ENCODE results near the gene CCDC24.
A peak's percentile ranks its signal among the peaks of the same experiment; 100 is the strongest.

The CCDC24 gene

DNA sequence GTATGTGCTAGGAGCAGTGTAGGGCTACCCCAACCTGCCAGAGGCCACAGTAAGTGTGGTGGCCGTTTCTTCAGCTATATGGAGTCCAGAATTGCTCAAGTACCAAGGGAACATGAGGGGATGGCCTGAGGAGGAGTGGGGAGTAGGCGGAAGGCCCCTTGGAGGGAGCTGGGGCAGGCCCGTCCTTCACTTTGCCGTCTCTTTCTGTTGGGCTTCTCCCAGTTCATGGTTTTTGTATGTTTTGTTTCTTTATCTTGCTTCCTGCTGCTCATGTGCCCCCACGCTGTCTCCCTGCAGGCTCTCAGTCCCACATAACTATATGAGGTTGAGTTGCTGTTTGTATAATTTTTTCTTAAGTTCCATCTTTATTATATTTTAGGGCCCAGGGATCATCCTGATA lies 27.5 kb upstream of the CCDC24 start:
- no peak for DNase-seq

DNA sequence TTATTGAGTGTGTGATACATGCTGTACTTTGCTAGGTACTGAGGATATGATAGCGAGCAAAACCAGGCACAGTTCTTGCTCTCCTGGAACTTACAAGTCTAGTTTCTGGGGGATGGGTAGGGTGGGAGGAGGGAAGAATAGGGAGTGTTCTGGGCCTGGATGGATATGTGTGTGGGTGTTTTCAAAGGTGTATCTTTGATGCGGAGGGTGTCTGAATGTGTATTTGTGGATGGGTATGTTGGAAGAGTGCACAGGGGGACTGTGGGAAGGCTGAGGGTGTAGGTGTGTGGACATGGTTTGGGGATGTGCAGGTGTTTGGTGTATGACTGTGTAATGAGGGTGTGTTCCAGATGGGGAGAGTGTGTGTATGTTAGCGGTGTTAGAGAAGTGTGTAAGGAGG lies 26.1 kb upstream of the CCDC24 start:
- DNase-seq = no peak

DNA sequence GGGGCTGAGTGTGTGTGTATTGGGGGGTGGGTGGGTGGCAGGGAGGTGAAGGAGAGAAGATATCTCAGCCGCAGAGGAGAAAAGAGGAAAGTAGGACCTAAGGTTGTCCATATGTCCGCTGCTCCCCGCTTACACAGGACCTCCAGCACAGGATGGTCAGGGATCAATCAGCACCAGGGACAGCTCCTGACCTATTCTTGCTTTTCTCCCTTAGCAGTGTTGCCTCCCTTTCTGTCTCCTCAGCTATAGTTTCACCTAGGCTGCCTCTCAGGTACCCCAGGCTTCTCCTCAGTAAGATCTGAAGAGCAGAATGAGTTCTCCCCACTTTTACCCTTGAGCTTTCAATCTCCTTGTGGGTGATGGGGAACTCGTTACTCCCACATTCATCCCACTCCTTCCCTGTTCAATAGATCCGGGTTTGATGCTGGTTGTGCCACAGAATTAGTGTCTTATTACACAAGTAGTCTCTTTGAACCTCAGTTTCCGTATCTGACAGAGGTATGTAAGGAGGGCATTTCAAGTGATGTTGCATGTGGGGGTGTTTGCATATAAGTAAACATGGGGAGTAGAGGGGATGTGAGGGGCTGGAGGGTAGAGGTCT lies 23.0 kb upstream of the CCDC24 start:
- peak in 1 of 2 donors; percentile 38 for DNase-seq

DNA sequence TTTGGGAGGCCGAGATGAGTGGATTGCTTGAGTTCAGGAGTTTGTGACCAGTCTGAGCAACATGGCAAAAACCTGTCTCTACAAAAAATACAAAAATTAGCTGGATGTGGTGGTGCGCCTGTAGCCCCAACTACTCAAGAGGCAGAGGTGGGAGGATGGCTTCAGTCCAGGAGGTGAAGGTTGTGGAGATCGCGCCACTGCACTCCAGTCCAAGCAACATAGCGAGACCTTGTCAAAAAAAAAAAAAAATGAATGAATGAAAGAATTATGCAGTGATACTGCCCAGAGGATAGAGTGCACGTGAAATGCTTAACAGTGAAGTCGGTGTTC lies 22.0 kb upstream of the CCDC24 start:
- no peak for DNase-seq

DNA sequence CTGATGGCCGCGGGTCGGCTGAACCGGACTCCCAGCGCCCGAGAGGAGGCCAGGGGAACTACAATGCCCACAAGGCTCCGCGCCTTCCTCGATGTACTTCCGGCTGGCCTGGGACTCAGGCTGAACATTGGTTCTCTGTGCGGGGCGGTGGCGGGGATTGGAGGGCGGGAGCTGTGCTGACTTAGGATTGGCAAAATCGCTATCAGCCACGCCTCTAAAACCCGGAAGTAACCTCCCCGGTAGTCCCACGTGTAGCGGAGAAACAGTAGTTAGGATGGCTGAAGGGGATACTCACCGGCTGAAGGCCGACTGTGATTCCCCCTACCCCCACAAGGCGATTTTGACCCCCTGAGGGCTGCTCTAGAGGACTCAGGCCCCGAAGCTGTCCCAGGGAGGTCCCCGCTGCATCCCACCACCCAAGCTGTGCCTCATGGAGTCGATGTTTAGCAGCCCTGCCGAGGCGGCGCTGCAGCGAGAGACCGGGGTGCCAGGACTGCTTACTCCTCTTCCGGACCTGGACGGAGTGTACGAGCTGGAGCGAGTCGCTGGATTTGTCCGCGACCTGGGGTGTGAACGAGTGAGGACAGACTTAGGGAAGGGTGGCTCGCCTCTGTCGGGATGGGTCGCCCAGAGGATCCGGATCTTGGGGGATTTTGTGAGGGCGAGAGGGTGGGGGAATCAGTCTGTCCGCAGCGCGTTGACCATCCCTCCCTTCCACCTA lies 21.5 kb upstream of the CCDC24 start, which contains the start of gene DPH2:
Gene DPH2 (plus strand): TSS at position 265 of the 721 bp plus-strand sequence. CDS start 166 bp downstream, at position 431.
- peak; percentile 96 to 97 for DNase-seq

DNA sequence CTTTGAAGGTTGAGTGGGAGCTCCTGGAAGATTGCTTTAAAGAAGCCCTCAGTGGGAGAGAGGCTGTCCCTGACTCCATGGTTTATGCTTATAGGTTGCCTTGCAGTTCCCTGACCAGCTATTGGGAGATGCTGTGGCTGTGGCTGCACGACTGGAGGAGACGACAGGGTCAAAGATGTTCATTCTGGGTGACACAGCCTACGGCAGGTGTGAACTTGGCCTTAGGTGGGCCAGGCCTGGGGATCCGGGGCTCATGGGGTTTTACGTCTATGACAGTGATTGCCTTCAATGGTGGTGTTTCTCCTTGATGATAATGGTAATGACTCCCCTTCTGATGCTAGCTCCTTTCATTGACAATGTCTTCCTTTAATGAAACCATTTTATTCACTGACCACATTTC lies 20.9 kb upstream of the CCDC24 start:
- no peak for DNase-seq

DNA sequence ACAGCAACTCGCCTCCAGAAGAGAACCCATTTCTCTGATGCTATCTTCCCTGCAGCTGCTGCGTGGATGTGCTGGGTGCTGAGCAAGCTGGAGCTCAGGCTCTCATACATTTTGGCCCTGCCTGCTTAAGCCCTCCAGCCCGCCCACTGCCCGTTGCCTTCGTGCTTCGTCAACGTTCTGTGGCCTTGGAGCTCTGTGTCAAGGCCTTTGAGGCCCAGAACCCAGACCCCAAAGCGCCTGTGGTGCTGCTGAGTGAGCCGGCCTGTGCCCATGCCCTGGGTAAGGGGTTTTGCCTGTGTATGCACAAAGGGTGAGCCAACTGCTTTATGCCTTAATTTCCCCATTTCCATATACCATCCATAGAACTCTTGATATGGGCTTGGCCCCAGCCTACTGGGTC lies 20.5 kb upstream of the CCDC24 start:
- no peak for DNase-seq

DNA sequence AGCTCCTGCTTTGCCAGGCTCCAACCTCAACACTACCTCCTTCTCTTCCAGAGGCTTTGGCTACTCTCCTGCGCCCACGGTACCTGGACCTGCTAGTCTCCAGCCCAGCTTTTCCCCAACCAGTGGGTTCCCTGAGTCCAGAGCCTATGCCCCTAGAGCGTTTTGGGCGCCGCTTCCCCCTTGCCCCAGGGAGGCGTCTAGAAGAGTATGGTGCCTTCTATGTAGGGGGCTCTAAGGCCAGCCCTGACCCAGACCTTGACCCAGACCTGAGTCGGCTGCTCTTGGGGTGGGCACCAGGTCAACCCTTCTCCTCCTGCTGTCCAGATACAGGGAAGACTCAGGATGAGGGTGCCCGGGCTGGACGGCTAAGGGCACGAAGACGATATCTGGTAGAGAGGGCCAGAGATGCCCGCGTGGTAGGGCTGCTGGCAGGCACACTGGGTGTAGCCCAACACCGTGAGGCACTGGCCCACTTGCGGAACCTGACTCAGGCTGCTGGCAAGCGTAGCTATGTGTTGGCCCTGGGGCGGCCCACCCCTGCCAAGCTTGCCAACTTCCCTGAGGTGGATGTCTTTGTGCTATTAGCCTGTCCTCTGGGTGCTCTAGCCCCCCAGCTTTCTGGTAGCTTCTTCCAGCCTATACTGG lies 19.9 kb upstream of the CCDC24 start:
- no peak for DNase-seq

DNA sequence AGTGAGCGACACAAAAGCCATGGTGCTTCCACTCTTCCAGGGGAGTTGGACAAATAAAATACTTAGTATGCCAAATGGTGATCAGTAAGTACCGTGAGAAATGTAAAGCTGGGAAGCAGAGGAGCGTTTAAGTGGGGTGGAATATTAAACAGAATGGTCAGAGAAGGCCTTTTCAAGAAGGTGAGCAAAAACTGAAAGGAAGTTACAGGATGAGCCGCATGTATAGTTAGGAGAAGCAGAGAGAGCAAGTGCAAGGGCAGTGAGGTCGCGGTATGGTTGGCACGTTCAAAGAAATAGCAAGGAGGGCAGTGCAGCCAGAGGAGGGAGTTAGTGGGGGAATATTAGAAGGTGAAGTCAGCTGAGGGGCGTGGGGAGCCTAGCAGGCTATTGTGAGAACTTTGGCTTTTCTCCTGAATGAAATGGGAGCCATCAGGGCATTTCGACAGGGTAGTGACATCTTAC lies 17.4 kb upstream of the CCDC24 start:
- no peak for DNase-seq

DNA sequence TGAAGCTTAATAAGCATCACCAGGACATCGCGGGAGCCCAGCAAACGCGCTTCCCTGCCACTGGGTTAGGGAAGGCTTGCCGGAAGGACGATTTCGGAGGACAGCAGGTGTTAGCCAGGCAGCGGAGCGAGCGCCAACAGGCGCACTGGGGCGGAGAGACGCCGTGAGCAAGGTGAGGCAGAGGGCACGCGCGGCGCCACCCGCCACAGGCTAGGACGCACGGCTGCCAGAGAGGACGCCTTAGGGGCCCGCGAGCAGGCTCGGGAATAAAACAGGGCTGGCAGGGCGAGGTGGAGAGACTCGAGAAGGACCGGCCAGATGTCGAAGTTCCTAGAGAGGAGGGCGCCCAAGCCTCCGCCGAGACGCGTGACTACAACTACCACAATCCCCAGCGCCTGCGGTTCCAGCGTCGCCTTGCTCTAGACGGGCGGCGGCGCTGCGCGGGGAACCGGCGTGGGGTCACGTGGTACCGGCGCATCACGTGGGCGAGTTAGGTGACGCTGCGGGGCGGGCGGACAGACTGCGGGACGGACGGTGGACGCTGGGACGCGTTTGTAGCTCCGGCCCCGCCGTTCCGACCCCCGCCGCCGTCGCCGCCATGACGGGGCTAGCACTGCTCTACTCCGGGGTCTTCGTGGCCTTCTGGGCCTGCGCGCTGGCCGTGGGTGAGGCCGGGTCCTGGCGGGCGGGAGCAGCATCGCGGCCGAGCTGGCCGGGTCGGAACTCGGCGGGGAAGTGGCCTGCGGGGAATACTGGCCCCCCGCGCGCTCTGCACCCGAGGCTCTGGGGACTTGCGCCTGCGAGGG lies 16.8 kb upstream of the CCDC24 start, which contains the start of gene ATP6V0B:
Gene ATP6V0B (plus strand): TSS at position 518 of the 806 bp plus-strand sequence. CDS start 81 bp downstream, at position 599.
- DNase-seq = peak; percentile 93 to 97

DNA sequence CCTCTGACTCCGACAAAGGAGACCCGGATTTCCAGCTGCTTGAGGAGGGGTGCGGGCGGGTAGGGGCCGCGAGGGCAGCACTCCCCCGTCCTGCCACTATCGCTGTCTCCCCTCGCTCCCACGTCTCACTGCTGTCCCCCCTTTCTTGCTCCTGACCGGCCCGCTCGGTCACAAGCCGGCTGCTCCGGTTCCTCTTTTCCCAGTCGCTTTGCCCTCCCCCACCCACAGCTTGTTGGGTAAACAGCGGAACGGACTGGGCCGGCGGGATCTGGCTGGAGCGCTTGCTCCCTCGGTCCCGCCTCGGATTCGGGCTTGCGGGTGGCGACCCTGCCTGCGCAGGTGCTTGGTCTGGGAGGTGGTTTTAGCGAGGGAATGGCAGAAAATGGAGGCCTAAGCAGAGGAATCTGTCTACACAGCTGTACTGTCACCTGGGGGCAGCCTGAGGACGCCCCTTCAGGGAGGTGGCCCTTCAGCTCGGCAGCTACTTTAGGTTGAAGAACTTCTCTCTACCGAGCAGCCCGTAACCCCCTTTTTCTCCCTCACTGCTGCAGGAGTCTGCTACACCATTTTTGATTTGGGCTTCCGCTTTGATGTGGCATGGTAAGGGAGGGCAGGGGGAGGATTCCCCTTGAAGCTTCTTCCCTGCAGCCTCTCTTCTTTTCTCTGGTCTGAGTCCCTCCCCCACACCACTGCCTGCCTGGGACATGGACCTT lies 16.0 kb upstream of the CCDC24 start:
- peak; percentile 80 to 86 for DNase-seq

DNA sequence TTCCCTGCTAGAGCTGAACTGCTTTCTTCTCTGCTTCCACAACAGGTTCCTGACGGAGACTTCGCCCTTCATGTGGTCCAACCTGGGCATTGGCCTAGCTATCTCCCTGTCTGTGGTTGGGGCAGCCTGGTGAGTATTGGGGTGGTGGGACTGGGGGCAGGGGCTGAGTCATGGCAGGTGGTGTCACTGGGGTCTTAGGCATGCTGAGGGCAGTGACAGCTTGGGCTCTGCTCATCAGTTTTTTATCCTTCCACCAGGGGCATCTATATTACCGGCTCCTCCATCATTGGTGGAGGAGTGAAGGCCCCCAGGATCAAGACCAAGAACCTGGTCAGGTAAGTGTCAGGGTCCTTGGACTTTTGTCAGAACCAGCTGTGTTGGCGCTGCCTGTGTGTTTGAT lies 15.4 kb upstream of the CCDC24 start:
- DNase-seq = no peak

DNA sequence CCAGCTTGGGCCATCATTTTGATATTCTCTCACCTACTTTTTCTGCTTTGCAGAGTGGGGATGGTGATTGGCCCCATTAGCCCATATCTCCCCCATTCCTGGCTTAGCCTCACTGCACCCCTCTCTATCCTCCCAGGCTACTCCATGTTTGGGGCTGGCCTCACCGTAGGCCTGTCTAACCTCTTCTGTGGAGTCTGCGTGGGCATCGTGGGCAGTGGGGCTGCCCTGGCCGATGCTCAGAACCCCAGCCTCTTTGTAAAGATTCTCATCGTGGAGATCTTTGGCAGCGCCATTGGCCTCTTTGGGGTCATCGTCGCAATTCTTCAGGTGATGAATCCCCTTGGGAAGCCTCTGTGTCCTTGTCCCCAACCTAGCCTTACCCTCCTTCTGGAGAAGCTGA lies 14.5 kb upstream of the CCDC24 start:
- DNase-seq = no peak

DNA sequence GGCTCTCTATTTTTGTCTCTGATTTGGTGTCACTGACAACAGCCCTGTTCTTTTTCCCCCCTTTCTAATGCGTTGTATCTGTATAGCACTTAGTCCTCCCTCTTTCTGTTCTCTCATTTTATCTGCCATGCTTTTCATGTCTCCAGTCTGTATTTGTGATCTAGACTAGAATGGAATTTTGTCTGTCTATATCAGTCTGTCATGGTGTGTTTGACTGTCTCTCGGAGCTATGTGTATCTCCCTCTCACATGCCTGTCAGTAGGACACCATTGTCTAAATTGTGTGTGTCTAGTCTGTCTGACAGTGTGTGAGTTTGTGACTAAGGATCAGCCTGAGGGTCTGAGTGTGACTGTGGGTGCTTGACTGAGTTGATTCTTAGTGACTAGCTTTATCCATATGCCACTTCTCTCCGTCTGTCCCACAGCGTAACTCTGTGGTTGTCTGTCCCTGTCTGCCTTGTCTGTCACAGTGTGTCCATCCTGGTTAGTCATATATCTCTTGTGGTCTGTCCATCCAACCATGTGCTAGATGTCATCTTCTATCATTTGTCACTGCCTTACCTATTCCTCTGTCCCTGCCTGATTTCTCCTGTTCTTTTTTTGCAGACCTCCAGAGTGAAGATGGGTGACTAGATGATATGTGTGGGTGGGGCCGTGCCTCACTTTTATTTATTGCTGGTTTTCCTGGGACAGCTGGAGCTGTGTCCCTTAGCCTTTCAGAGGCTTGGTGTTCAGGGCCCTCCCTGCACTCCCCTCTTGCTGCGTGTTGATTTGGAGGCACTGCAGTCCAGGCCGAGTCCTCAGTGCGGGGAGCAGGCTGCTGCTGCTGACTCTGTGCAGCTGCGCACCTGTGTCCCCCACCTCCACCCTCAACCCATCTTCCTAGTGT lies 13.8 kb upstream of the CCDC24 start:
- no peak for DNase-seq

DNA sequence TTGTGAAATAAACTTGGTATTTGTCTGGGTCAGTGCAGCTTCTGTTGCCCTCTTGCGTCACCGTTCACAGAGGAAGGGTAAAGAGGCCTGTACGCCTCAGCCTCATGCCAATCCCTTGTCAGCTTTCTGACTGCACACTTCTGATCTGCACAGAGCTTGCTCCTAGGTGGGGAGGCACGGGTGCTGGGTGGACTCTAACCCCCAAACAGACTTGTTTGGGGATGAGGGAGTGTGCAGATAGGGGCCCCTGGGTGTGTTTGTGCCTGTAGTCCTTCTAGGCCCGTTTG lies 13.2 kb upstream of the CCDC24 start:
- no peak for DNase-seq

DNA sequence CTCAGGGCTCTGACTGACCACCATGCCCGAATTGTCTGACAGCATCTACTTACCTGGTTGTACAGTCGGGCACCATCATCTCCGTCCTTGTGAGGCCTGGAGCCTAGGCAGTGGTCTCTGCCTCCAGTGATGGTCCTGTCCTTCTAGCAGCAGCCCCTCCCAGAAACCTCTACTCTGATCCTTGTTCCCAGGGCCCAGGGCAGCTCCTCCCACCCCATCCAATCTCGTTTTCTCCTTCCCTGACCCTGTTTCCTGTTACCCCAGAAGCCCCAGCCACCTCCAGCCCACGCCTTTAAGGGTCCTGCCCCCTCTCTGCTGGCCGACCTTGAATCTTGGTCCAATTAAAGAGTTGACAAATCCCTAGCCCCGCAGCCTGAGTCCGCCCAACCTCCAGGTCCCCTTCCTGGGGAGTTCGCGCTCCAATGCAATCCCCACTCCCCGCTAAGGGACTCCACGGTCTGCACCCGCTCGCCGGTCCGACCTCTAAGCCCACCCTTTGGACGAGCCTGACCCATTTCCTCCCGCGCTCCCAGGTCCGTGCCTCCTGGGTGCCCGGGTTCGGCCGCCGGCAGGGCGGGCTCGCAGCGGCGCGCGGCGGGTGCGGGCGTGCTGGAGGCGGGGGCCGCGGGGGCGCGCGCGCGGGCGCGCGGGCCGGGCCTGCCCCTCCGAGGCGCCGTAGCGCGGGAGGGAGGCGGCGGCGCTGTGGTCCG lies 12.7 kb upstream of the CCDC24 start, which contains the start of gene B4GALT2:
Gene B4GALT2 (plus strand): TSS at position 660 of the 710 bp plus-strand sequence. CDS start 1,951 bp downstream, outside the sequence.
- DNase-seq = no peak

DNA sequence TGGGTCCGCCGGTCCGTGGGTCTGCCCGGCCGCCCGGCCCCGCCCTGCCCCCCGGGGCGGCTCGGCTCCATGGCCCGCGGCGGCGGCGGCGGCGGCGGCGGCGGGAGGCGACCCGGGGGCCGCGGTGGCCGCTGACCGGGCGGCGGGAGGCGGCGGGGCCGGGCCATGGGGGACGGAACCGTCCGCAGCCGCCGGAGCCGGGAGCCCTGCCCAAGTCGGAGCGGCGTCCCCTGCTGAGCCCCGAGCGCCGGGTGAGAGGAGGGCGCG lies 12.2 kb upstream of the CCDC24 start:
- no peak for DNase-seq

DNA sequence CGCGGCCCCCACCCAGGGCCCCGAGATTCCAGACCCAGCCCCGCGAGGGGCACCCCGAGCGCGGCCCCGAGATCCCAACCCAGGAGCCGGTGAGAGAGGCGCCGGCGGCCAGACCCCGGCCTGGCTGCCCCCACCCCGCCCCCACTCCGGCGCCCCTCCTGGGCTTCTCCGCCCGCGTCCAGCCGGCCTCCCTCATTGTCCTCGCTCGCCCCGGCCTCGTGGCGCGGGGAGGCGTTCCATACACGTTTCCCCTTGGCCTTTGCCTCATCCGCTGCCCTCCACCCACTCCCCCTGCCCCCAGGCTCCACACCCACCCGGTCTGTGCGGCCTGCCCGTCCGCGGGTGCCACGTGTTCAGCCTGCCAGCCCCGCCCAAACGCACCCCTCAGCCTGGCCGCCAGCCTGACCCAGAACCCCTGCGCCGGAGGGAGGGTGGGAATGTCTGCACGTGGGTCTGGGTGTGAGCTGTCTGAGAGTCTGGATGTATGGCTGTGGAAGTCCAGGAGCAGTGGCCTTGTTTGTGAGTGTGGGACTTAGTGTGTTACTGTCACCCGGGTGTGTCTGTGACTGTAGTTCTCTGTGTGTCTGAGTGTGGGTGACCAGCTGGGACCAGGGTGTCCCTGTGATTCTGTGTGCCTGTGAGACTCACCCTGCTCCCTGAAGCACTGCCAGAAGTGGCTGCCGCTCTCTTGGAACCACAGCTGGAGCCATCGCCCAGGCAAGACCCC lies 11.7 kb upstream of the CCDC24 start:
- peak in 1 of 2 donors; percentile 23 for DNase-seq

DNA sequence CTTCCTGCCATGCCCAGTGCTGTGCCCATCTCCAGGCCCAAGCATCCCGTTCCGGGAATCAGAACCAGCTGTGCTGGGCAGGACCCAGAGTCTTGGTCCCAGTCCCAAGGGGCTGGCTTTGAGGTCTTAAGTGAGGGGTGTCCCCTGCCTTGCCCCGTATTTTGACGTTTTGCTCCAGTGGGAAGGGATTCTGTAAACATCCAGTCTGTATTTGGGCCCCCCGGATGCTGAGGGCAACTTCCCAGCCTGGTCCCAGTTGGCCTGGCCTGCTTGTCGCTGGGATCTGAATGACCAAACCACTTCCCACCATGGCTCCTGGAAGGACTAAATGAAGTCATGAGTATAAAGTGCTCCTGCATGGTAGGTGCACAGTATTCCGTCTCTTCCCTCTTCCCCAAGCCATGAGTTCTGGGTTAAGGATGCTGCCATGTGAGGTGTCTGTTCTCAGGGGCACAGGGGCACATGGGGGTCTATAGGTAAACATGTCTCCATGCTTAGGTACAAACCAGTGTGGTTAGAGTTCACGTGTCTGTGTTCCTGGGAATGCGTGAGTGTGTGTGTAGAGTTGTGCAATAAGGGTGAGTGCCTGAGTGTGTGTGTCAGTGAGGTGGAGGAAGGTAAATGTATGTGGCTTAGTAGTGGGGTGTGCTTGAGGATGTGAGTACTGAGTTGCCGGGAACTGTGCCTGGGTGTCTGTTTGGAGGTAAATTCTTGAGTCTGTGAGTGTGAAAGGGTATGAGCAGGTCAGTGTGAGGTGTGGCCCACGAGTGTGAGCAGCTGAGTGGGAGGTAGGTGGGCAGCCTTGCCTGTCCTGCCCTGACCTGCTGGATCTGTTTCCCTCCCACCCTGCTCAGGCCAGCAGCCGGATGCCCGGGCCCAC lies 10.9 kb upstream of the CCDC24 start:
- DNase-seq = no peak

DNA sequence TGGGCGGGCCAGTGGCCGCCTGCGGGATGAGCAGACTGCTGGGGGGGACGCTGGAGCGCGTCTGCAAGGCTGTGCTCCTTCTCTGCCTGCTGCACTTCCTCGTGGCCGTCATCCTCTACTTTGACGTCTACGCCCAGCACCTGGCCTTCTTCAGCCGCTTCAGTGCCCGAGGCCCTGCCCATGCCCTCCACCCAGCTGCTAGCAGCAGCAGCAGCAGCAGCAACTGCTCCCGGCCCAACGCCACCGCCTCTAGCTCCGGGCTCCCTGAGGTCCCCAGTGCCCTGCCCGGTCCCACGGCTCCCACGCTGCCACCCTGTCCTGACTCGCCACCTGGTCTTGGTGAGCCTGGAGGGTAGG lies 10.3 kb upstream of the CCDC24 start:
- DNase-seq = no peak

Data from inflammatory macrophage treated with lipopolysaccharide for 1 hour (primary cell).